WTC11 (cell line): Measurements from ENCODE around the gene ESPN.

ENCODE experiments used
- ZNF423 ChIP-seq: fragments of 250-450 bp; sonication (Bioruptor Pico); IDR thresholded peaks from 2 replicates; pipeline ENCODE4 v2.1.2; 2022; ENCODE audit warnings: mild to moderate bottlenecking, moderate library complexity
- TF ChIP-seq, protein P1 (sequence below): sonication (generic); formaldehyde crosslinking; IDR thresholded peaks from 2 replicates; pipeline ENCODE4 v1.8.1; 2023; ENCODE audit warnings: mild to moderate bottlenecking, missing genetic modification reagents

DNA sequence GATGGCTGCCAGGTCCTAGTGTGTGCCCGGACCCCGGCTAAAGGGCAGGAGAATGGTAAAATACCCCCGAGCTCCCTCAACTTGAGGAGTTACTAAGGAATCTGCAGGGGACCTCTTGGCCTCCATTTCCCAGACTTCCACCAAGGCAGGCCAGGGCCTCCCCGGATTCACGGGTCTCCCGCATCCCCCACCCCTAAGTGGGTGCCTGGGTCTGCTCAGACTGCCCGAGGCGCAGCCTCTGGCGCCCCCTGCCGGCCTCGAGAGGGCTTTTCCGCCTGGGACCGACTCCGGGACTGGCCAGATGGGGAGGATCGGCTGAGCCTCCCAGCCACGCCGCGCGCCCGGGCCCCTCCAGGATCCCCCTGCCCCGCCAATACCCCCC is 65.2 kb downstream of the ESPN start:
- 0 out of 2 replicates have a peak, but pooled peaks have one; percentile 54 for TF ChIP-seq ZNF423 (CRISPR knock-in tag)
- TF ChIP-seq, protein P1, sequence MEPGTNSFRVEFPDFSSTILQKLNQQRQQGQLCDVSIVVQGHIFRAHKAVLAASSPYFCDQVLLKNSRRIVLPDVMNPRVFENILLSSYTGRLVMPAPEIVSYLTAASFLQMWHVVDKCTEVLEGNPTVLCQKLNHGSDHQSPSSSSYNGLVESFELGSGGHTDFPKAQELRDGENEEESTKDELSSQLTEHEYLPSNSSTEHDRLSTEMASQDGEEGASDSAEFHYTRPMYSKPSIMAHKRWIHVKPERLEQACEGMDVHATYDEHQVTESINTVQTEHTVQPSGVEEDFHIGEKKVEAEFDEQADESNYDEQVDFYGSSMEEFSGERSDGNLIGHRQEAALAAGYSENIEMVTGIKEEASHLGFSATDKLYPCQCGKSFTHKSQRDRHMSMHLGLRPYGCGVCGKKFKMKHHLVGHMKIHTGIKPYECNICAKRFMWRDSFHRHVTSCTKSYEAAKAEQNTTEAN: no peak
